A673 (cell line): Measurements from ENCODE around the gene ABT1. TPM values are rescaled to one million over a fixed set of nuclear protein-coding genes. Genes with fewer than 3 reads are reported as not detected.

Source experiments
- BruUV-seq: library from RNA; stranded (reverse); fragments of 400-500 nt; replicated peaks from 2 replicates; lab custom pipeline; 2021; lab: Mats Ljungman, UMichigan
- CTCF ChIA-PET: fragments of 300-600 bp; sonication (Branson Sonifier 250); formaldehyde crosslinking; loops from one replicate; lab custom pipeline; 2022; ENCODE audit warnings: antibody characterized with exemption; lab: Charles Lee
- POLR2A ChIA-PET: fragments of 300-600 bp; sonication (Branson Sonifier 250); formaldehyde crosslinking; loops from one replicate; lab custom pipeline; 2022; ENCODE audit warnings: antibody characterized with exemption; ENCODE audit not compliant: low non-redundant PET; lab: Charles Lee
- DNase-seq: peaks from one replicate; pipeline ENCODE4 v3.0.0-alpha.2; 2015; ENCODE audit warnings: low spot score
- H3K27ac ChIP-seq: fragments of 200-600 bp; sonication (generic); 2 replicates; pipeline ENCODE4 v1.5.1; 2016; ENCODE audit warnings: mixed run types, low read depth, mild to moderate bottlenecking, mixed read lengths, antibody characterized with exemption, low read length; ENCODE audit not compliant: poor library complexity, severe bottlenecking
- H3K27me3 ChIP-seq: fragments of 200-600 bp; sonication (generic); replicated peaks from 2 replicates; pipeline ENCODE4 v1.6.1; 2017; ENCODE audit warnings: mixed run types, low read depth, mild to moderate bottlenecking, mixed read lengths, antibody characterized with exemption, low read length; ENCODE audit not compliant: insufficient read depth, poor library complexity
- H3K36me3 ChIP-seq: fragments of 200-600 bp; sonication (generic); 2 replicates; pipeline ENCODE4 v1.6.1; 2016; ENCODE audit warnings: mixed run types, mild to moderate bottlenecking, mixed read lengths, antibody characterized with exemption, low read length; ENCODE audit not compliant: insufficient read depth, poor library complexity, severe bottlenecking
- H3K4me1 ChIP-seq: fragments of 200-600 bp; sonication (generic); 2 replicates; pipeline ENCODE4 v1.6.1; 2017; ENCODE audit warnings: mixed run types, mild to moderate bottlenecking, mixed read lengths, antibody characterized with exemption, low read length; ENCODE audit not compliant: insufficient read depth, poor library complexity, severe bottlenecking
- H3K4me3 ChIP-seq: fragments of 200-600 bp; sonication (generic); 2 replicates; pipeline ENCODE4 v1.5.1; 2016; ENCODE audit warnings: low read depth, mixed run types, mild to moderate bottlenecking, mixed read lengths, low read length; ENCODE audit not compliant: poor library complexity, severe bottlenecking
- H3K9me3 ChIP-seq: fragments of 200-600 bp; sonication (generic); 2 replicates; pipeline ENCODE4 v1.6.1; 2016; ENCODE audit warnings: mixed run types, low read depth, mild to moderate bottlenecking, mixed read lengths, antibody characterized with exemption, low read length; ENCODE audit not compliant: poor library complexity, severe bottlenecking
- CTCF ChIP-seq: fragments of 300-800, 200-600 bp; sonication (generic); conservative IDR thresholded peaks from 2 replicates; pipeline ENCODE4 v1.5.1; 2017; ENCODE audit warnings: low read depth, mild to moderate bottlenecking, antibody characterized with exemption, low read length, moderate library complexity, mixed read lengths
- EZH2 ChIP-seq: fragments of 200-600 bp; sonication (generic); IDR thresholded peaks from 2 replicates; pipeline ENCODE4 v1.6.1; 2017; ENCODE audit warnings: borderline replicate concordance, low read depth, mild to moderate bottlenecking, mixed read lengths, antibody characterized with exemption, low read length; ENCODE audit not compliant: poor library complexity, severe bottlenecking
- intact Hi-C: fragments of 100-400 bp; cut with micrococcal nuclease; formaldehyde crosslinking; loops from one replicate; pipeline ENCODE4 v1.10.0; 2022; ENCODE audit not compliant: unreplicated experiment
- total RNA-seq: library from RNA; stranded (reverse); gene quantifications from 2 replicates; pipeline ENCODE4 v1.2.3, GENCODE V29; 2021

Gene ABT1
- total RNA-seq, 1 experiment from 2014 or later: 18.1 TPM

- intact Hi-C loops: no loop called here
- no peak for DNase-seq
- no peaks in the 10 kb centered on the region for H3K36me3 ChIP-seq
- ChIA-PET CTCF (no interaction called here), POLR2A (no interaction called here)
- H3K4me1 ChIP-seq: no peaks in the 10 kb centered on the region
- H3K4me3 ChIP-seq: no peak overlapping the region
- no peak overlapping the region for H3K27ac ChIP-seq
- H3K27me3 ChIP-seq: no peaks in the 10 kb centered on the region
- BruUV-seq: no TSS peak
- TF ChIP-seq CTCF: no peak
- no peak for TF ChIP-seq EZH2
- no peaks in the 10 kb centered on the region for H3K9me3 ChIP-seq
Measured at GRCh38 chr6:26604797-26605196, 8.0 kb downstream of the ABT1 start.

- TF ChIP-seq EZH2 (no peak), CTCF (peak; percentile 82)
- Histone ChIP-seq H3K9me3 (no peaks in the 10 kb centered on the region), H3K27ac (no peak overlapping the region), H3K27me3 (peaks cover 2% of the 10 kb centered on the region), H3K4me3 (peak overlapping the region; percentile 25), H3K4me1 (no peaks in the 10 kb centered on the region), H3K36me3 (no peaks in the 10 kb centered on the region)
- no TSS peak for BruUV-seq
- DNase-seq: peak; percentile 75
- intact Hi-C loops: loop anchor here (1.0 kb wide), 1 partner anchor 472 kb away; no protein-coding TSS in a partner anchor
- POLR2A ChIA-PET: no interaction called here
- CTCF ChIA-PET: no interaction called here
Measured at GRCh38 chr6:26607434-26608230, 10.9 kb downstream of the ABT1 start.

DNA sequence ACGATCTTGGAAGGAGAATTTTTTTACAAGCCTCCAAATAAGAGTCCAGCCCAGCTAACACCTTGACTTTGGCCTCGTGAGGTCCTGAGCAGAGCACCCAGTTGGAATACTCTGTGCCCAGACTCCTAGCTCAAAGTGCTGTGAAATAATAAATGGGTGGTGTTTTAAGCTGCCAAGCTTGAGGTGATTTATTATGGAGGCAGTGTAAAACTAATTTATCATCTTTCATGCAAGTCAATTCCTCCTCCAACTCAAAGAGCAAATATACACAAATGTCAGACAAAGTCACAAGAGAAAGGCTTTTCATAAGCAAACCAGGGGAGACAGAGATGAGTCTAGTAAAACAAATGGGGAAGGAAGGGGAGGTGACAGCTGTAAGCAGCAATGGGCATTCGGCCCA is 12.7 kb downstream of the ABT1 start:
- CTCF ChIA-PET: no interaction called here
- peaks cover 21% of the 10 kb centered on the region for H3K27me3 ChIP-seq
- no peak for DNase-seq
- no peak overlapping the region for H3K4me3 ChIP-seq
- no TSS peak for BruUV-seq
- H3K9me3 ChIP-seq: no peaks in the 10 kb centered on the region
- POLR2A ChIA-PET: no interaction called here
- no peaks in the 10 kb centered on the region for H3K36me3 ChIP-seq
- TF ChIP-seq CTCF (no peak), EZH2 (no peak)
- H3K27ac ChIP-seq: no peak overlapping the region
- intact Hi-C loops: no loop called here
- H3K4me1 ChIP-seq: no peaks in the 10 kb centered on the region
